GM21825 (cell line): ENCODE data around the gene ENTPD6.
"Not testable (repeated sequence)": the region's sequence is repeated elsewhere in the genome, so short reads cannot be mapped to it uniquely, and the experiment has no call there.

ENCODE experiments used
- ATAC-seq: cut with Tn5 transposase; IDR thresholded peaks from one replicate; pipeline ENCODE4 v1.9.1; 2021; ENCODE audit warnings: mild to moderate bottlenecking, moderate library complexity; ENCODE audit not compliant: unreplicated experiment

The ENTPD6 gene

DNA sequence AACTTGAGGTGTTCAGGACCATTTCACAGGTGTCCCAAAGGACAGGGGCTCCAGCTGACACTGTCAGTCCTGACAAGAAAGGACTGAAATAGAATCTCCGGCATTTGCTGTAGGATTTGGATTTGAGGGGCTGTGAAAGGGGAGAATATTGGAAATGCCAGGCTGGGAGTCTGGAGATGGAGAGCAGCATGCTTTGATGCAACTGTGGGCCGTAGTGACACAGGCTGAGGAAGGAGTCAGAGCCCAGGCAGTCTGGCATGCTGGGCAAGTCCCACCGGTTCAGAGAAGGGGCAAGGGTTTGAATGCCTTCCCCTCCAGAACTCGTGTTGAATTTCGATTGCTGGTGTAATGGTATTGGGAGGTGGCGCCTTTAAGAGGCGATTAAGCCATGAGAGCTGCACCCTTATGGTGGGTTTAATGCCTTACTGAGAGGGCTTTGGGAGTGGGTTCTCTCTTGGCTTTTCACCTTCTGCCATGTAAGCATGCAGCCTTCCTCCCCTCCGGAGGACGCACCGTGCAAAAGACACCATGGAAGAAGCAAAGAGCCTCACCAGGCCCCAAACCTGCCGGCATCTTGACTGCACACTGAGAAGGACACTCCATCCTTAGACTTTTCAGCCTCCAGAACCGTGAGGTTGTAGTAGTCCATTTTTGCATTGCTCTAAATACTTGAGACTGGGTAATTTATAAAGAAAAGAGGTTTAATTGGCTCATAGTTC lies 43.0 kb downstream of the ENTPD6 start:
- ATAC-seq = no peak

GRCh38 chr20:25239387-25240370 lies 44.2 kb downstream of the ENTPD6 start:
- no peak for ATAC-seq

GRCh38 chr20:25240851-25241658 lies 45.5 kb downstream of the ENTPD6 start:
- ATAC-seq = not testable (repeated sequence)

GRCh38 chr20:25241659-25241955 lies 46.1 kb downstream of the ENTPD6 start:
- not testable (repeated sequence) for ATAC-seq

DNA sequence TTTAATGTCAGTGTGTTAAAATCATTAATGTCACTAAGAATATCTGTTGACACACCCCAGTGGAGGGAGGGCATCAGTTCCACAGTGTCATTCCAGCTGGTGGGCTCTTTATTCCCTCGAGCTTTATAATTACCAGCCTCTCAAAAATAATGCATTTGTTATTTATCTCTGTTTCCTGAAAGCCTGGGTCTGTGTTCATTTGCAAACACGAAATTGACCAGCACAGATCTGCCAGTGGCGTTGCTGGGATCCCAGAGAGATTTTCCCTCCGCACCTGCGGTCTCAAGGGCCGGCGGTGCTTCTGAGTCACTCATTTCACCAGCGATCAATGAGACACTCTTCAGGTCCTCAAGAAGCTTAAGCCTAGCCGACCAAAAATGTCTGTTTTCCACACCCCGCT lies 46.7 kb downstream of the ENTPD6 start:
- no peak for ATAC-seq

GRCh38 chr20:25243416-25243979 lies 48.0 kb downstream of the ENTPD6 start:
- ATAC-seq = no peak

DNA sequence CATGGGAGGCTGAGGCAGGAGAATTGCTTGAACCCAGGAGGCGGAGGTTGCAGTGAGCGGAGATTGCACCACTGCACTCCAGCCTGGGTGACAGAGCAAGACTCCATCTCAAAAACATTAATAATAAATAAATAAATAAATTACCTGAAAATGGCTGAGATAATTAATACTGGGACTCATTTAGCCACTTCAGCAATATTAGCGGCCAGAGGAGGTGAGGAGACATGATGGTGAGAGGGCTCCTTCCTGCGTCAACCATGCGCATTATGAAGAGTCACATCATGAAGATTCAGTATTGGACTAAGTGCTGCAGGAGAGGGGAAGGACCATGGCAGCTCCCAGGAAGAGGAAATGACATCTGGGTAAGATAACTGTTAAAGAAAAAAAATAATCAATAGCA lies 49.5 kb downstream of the ENTPD6 start:
- ATAC-seq = no peak

DNA sequence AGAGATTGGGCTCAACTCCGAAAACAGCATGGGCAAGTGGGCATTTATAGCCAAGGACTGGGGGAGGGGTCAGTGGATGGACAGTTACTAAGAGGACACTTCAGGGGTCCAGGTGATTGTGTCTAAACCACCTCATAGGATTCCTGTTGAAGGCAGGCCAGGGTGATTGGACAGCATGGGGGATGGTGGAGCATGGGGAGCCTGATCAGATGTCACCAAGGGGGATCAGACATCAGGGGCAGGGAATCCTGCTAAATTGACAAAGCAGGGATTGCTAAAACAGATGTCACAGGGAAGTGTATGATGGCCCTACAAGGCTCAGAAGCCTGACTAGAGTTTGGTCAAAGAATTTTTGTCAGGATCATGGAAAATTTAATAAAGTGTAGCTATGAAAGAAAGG lies 49.9 kb downstream of the ENTPD6 start:
- ATAC-seq = no peak

GRCh38 chr20:25246182-25246999 lies 50.9 kb downstream of the ENTPD6 start:
- peak; percentile 28 for ATAC-seq

- no peak for ATAC-seq
These were observed 51.5 kb downstream of the ENTPD6 start for GRCh38 chr20:25247000-25247517.

DNA sequence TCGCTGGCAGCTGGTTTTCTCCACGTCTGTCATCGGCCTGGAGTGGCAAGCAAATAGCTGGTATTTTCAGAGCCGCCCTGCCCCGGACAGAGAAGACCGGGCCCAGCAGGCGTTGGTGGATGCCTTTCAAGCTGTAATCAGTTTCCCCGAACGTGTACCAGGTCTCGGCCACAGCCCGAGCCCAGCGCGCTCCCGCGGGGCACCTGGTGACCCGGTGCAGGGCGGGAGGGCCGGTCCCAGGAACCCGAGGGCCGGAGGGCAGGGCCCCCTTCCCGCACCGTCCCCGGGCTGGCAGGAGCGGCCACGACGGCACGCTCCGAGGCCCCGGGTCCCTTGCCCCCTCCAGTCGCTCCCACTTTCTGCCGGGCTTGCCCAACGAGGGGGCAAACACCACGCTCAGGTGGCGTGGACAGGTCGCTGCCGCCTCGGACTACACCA lies 52.0 kb downstream of the ENTPD6 start:
- peak; percentile 31 for ATAC-seq

- peak; percentile 63 for ATAC-seq
These were observed 52.7 kb downstream of the ENTPD6 start, which contains the start of gene PYGB for GRCh38 chr20:25247956-25248785. Gene PYGB, plus strand, starts transcription at chr20:25248085. Its CDS starts 94 bp downstream, at chr20:25248179.

DNA sequence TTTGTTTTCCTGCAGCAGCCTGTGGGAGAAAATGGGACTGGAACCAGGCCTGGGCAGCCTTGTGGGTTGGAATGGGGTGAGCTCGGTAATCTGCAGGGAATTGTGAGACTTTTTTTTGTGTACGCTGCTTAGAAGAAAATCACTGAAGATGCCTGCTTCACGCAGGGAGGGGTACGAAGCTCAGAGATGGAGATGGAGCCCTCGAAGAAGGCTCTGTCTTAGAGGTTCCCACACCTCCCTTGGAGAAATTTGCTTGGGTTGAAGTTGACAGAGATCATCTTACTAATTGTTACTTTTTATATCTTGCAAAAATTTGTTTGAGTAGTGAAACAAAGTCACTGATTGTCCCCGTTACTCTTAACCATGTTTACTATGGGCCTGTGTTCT lies 53.3 kb downstream of the ENTPD6 start:
- no peak for ATAC-seq

DNA sequence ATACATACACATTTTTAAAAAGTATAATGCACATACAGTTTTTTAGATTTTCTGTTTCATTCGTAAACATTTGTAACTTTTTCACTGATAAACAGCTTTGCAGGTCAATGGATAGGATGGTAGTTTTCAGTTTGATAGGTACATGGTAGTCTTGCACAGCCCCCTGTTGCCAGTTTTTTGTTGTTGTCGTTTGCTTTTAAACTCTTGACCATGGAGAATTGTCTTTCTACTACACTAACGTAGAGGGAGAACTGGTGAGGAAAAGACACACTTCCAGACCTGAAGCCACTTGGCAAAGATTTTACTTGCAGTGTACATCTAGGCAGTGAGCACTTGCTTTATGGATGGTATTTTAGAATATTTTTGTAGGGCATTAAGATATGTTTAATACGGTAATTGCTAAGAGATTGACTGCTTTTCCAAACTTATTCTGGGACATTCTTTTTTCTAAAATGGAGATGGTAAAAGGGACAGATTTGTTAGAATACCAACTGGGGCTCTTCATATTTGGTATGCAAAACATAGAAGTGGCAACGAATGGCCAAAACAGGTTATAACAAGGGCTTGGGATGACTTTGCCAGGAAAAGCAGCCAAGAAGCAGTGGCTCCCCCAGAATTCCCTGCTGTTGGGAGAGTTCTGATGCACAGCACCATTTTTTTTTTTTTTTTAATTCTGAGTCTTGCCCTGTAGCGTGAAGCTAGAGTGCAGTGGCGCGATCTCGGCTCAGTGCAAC lies 53.9 kb downstream of the ENTPD6 start:
- no peak for ATAC-seq

DNA sequence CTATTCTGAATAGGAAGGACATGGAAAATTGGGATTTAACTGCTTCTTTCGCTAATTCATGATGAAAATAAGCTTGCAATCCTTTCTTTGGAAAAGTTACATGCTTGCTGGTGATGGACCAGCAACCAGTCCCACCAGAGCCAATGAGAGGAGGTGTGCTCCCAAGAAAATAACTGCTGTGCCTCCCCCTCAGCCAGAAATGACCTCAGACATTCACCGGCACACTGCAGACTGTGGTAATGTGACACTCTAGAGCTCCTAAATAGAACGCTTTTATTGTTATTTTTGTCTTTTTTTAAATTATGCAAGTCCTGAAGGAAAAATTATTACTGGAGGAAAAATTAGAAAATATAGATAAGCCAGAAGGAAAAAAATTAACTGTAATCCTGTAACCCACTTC lies 55.0 kb downstream of the ENTPD6 start:
- ATAC-seq = no peak

- ATAC-seq = no peak
These were observed 55.5 kb downstream of the ENTPD6 start for GRCh38 chr20:25251019-25251418.

GRCh38 chr20:25251558-25251957 lies 56.0 kb downstream of the ENTPD6 start:
- ATAC-seq = no peak

DNA sequence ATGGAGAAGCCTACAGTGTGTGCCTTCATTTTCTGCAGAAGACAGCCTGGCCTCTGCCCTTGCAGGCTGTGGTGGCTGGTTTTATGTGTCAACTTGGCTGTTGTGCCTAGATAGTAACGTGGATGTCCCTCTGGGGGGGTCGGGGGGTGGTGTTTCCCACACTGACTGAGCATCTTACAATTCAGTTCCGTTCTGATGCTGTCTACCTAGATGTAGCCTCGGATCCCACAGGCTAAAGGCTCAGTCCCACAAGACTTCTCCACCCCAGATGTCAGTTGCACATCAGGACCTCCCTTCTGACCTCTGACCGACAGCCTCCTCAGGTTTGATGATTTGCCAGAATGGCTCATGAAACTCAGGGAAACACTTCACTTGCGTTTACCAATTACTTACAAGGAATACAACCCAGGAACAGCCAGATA lies 56.7 kb downstream of the ENTPD6 start:
- ATAC-seq = no peak
